HEK293 (cell line): Measurements from ENCODE around the gene SLC22A3.

ENCODE experiments used
- BCL11A ChIP-seq: fragments of 450-650 bp; formaldehyde crosslinking; IDR thresholded peaks from 2 replicates; pipeline ENCODE4 v1.5.1; 2016; ENCODE audit warnings: low read depth, missing biosample characterization, missing genetic modification characterization
- KLF8 ChIP-seq: fragments of 450-650 bp; formaldehyde crosslinking; IDR thresholded peaks from 2 replicates; pipeline ENCODE4 v1.5.1; 2016; ENCODE audit warnings: missing biosample characterization, missing genetic modification characterization
- ZNF274 ChIP-seq, 2 experiments: fragments of 200-500 bp in 1 of 2; fragments of 450-650 bp in 1 of 2; sonication (Bioruptor generic) in 1 of 2; formaldehyde crosslinking in 1 of 2; IDR thresholded peaks; 2 replicates each; pipeline versions ENCODE4 v1.5.1 to v1.6.1; 2014 to 2016; ENCODE audit warnings: borderline replicate concordance in 1 of 2, inconsistent platforms in 1 of 2, low read length in 1 of 2, missing biosample characterization in 1 of 2, missing genetic modification characterization in 1 of 2
- ZNF311 ChIP-seq: fragments of 450-650 bp; formaldehyde crosslinking; IDR thresholded peaks from 2 replicates; pipeline ENCODE4 v1.5.1; 2017; ENCODE audit warnings: missing biosample characterization, missing genetic modification characterization, borderline replicate concordance
- ZNF394 ChIP-seq: fragments of 450-650 bp; formaldehyde crosslinking; IDR thresholded peaks from 2 replicates; pipeline ENCODE4 v1.5.1; 2016; ENCODE audit warnings: missing biosample characterization, missing genetic modification characterization, mild to moderate bottlenecking, moderate library complexity, borderline replicate concordance
- ZNF629 ChIP-seq: fragments of 450-650 bp; formaldehyde crosslinking; IDR thresholded peaks from 2 replicates; pipeline ENCODE4 v1.5.1; 2017; ENCODE audit warnings: missing biosample characterization, missing genetic modification characterization
- TF ChIP-seq, protein P1 (sequence below): fragments of 450-650 bp; formaldehyde crosslinking; IDR thresholded peaks from 2 replicates; pipeline ENCODE4 v1.5.1; 2016; ENCODE audit warnings: missing biosample characterization, missing genetic modification characterization
- TF ChIP-seq, protein P2 (sequence below): fragments of 450-650 bp; formaldehyde crosslinking; IDR thresholded peaks from 2 replicates; pipeline ENCODE4 v1.5.1; 2016; ENCODE audit warnings: missing biosample characterization, missing genetic modification characterization
- TF ChIP-seq, protein P3 (sequence below): fragments of 450-650 bp; formaldehyde crosslinking; IDR thresholded peaks from 2 replicates; pipeline ENCODE4 v1.5.1; 2016; ENCODE audit warnings: missing biosample characterization, missing genetic modification characterization
- TF ChIP-seq, protein P4 (sequence below): fragments of 450-650 bp; formaldehyde crosslinking; IDR thresholded peaks from 2 replicates; pipeline ENCODE4 v1.5.1; 2016; ENCODE audit warnings: missing biosample characterization, missing genetic modification characterization, low read depth
- TF ChIP-seq, protein P5 (sequence below): fragments of 450-650 bp; formaldehyde crosslinking; conservative IDR thresholded peaks from 2 replicates; pipeline ENCODE4 v1.5.1; 2016; ENCODE audit warnings: low read depth, missing biosample characterization, missing genetic modification characterization
- TF ChIP-seq, protein P6 (sequence below): fragments of 450-650 bp; formaldehyde crosslinking; IDR thresholded peaks from 2 replicates; pipeline ENCODE4 v1.5.1; 2016; ENCODE audit warnings: missing biosample characterization, missing genetic modification characterization

DNA sequence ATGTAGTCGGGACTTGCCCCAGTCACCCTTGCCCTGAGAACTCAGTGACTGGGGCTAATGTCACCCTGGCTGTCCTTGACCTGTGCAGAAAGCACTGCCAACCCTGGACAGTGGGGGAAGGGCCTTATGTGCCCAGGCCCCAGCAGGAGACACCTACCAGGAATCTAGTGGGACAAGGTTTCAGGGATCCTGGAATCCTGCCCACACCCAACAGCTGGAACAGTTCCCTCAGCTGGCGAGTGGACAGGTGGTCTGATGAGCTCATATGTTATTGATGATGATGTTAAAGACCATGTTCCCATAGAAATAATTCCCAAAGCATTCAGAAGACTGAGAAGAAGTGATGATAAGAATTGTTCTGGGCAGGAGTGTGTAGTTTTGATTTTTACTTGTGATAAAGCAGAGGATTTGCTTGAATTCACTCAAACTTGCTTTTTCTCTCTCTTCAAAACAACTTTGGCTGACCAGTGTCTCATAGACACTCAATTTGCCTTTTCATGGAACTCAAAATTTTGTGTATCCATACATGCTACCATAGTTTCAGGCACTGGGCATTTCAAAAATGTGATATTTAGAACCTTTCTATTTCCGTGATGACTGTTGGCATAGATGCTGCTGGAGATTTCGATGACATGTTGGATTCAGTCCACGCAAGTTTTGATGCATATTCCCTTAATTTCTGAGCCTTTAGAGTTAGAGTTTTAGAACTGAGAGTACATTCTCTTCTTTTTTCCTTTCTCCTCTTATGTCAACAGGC, 79.3 kb downstream of the SLC22A3 start:
- no peak for TF ChIP-seq BCL11A
- TF ChIP-seq, protein P1, sequence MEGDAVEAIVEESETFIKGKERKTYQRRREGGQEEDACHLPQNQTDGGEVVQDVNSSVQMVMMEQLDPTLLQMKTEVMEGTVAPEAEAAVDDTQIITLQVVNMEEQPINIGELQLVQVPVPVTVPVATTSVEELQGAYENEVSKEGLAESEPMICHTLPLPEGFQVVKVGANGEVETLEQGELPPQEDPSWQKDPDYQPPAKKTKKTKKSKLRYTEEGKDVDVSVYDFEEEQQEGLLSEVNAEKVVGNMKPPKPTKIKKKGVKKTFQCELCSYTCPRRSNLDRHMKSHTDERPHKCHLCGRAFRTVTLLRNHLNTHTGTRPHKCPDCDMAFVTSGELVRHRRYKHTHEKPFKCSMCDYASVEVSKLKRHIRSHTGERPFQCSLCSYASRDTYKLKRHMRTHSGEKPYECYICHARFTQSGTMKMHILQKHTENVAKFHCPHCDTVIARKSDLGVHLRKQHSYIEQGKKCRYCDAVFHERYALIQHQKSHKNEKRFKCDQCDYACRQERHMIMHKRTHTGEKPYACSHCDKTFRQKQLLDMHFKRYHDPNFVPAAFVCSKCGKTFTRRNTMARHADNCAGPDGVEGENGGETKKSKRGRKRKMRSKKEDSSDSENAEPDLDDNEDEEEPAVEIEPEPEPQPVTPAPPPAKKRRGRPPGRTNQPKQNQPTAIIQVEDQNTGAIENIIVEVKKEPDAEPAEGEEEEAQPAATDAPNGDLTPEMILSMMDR (tag by site-specific recombination), result no peak
- TF ChIP-seq, protein P2, sequence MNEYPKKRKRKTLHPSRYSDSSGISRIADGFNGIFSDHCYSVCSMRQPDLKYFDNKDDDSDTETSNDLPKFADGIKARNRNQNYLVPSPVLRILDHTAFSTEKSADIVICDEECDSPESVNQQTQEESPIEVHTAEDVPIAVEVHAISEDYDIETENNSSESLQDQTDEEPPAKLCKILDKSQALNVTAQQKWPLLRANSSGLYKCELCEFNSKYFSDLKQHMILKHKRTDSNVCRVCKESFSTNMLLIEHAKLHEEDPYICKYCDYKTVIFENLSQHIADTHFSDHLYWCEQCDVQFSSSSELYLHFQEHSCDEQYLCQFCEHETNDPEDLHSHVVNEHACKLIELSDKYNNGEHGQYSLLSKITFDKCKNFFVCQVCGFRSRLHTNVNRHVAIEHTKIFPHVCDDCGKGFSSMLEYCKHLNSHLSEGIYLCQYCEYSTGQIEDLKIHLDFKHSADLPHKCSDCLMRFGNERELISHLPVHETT (tag by site-specific recombination), result no peak
- TF ChIP-seq, protein P3, sequence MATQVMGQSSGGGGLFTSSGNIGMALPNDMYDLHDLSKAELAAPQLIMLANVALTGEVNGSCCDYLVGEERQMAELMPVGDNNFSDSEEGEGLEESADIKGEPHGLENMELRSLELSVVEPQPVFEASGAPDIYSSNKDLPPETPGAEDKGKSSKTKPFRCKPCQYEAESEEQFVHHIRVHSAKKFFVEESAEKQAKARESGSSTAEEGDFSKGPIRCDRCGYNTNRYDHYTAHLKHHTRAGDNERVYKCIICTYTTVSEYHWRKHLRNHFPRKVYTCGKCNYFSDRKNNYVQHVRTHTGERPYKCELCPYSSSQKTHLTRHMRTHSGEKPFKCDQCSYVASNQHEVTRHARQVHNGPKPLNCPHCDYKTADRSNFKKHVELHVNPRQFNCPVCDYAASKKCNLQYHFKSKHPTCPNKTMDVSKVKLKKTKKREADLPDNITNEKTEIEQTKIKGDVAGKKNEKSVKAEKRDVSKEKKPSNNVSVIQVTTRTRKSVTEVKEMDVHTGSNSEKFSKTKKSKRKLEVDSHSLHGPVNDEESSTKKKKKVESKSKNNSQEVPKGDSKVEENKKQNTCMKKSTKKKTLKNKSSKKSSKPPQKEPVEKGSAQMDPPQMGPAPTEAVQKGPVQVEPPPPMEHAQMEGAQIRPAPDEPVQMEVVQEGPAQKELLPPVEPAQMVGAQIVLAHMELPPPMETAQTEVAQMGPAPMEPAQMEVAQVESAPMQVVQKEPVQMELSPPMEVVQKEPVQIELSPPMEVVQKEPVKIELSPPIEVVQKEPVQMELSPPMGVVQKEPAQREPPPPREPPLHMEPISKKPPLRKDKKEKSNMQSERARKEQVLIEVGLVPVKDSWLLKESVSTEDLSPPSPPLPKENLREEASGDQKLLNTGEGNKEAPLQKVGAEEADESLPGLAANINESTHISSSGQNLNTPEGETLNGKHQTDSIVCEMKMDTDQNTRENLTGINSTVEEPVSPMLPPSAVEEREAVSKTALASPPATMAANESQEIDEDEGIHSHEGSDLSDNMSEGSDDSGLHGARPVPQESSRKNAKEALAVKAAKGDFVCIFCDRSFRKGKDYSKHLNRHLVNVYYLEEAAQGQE (tag by site-specific recombination), result no peak
- TF ChIP-seq KLF8 (tag by site-specific recombination), result no peak
- no peak for TF ChIP-seq ZNF274 (IDR thresholded peaks at IDR 0.05; ENCODE audit: low read length)
- TF ChIP-seq ZNF274 (tag by site-specific recombination; IDR thresholded peaks at IDR 0.05; ENCODE audit: borderline replicate concordance), result no peak
- TF ChIP-seq, protein P4, sequence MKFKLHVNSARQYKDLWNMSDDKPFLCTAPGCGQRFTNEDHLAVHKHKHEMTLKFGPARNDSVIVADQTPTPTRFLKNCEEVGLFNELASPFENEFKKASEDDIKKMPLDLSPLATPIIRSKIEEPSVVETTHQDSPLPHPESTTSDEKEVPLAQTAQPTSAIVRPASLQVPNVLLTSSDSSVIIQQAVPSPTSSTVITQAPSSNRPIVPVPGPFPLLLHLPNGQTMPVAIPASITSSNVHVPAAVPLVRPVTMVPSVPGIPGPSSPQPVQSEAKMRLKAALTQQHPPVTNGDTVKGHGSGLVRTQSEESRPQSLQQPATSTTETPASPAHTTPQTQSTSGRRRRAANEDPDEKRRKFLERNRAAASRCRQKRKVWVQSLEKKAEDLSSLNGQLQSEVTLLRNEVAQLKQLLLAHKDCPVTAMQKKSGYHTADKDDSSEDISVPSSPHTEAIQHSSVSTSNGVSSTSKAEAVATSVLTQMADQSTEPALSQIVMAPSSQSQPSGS (tag by site-specific recombination), result no peak
- TF ChIP-seq, protein P5, sequence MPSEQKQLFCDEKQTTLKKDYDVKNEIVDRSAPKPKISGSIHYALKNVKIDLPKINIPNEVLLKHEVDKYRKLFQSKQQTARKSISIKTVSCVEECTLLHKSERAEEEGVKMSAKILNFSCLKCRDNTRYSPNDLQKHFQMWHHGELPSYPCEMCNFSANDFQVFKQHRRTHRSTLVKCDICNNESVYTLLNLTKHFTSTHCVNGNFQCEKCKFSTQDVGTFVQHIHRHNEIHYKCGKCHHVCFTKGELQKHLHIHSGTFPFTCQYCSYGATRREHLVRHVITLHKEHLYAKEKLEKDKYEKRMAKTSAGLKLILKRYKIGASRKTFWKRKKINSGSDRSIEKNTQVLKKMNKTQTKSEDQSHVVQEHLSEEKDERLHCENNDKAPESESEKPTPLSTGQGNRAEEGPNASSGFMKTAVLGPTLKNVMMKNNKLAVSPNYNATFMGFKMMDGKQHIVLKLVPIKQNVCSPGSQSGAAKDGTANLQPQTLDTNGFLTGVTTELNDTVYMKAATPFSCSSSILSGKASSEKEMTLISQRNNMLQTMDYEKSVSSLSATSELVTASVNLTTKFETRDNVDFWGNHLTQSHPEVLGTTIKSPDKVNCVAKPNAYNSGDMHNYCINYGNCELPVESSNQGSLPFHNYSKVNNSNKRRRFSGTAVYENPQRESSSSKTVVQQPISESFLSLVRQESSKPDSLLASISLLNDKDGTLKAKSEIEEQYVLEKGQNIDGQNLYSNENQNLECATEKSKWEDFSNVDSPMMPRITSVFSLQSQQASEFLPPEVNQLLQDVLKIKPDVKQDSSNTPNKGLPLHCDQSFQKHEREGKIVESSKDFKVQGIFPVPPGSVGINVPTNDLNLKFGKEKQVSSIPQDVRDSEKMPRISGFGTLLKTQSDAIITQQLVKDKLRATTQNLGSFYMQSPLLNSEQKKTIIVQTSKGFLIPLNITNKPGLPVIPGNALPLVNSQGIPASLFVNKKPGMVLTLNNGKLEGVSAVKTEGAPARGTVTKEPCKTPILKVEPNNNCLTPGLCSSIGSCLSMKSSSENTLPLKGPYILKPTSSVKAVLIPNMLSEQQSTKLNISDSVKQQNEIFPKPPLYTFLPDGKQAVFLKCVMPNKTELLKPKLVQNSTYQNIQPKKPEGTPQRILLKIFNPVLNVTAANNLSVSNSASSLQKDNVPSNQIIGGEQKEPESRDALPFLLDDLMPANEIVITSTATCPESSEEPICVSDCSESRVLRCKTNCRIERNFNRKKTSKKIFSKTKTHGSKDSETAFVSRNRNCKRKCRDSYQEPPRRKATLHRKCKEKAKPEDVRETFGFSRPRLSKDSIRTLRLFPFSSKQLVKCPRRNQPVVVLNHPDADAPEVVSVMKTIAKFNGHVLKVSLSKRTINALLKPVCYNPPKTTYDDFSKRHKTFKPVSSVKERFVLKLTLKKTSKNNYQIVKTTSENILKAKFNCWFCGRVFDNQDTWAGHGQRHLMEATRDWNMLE (tag by site-specific recombination), result no peak
- no peak for TF ChIP-seq ZNF311
- TF ChIP-seq ZNF394 (tag by site-specific recombination), result no peak
- no peak for TF ChIP-seq ZNF629 (tag by site-specific recombination)
- TF ChIP-seq, protein P6, sequence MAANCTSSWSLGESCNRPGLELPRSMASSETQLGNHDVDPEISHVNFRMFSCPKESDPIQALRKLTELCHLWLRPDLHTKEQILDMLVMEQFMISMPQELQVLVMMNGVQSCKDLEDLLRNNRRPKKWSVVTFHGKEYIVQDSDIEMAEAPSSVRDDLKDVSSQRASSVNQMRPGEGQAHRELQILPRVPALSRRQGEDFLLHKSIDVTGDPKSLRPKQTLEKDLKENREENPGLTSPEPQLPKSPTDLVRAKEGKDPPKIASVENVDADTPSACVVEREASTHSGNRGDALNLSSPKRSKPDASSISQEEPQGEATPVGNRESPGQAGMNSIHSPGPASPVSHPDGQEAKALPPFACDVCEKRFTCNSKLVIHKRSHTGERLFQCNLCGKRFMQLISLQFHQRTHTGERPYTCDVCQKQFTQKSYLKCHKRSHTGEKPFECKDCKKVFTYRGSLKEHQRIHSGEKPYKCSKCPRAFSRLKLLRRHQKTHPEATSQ (tag by site-specific recombination), result no peak
